ENCODE results near the gene MGST2.

The MGST2 gene

GRCh38 chr4:139704915-139705485, 39.4 kb downstream of the MGST2 start:
- no peak for DNase-seq (ENCODE audit: low read depth)

GRCh38 chr4:139709660-139710059, 44.0 kb downstream of the MGST2 start:
- no peak for DNase-seq (ENCODE audit: low read depth)

GRCh38 chr4:139710073-139710472, 44.5 kb downstream of the MGST2 start:
- DNase-seq (ENCODE audit: low read depth), result no peak

- DNase-seq (ENCODE audit: low read depth), result no peak
Observed at GRCh38 chr4:139711461-139711860, 45.8 kb downstream of the MGST2 start.

GRCh38 chr4:139712882-139713281, 47.3 kb downstream of the MGST2 start:
- DNase-seq (ENCODE audit: low read depth), result no peak

GRCh38 chr4:139715746-139716391, 50.2 kb downstream of the MGST2 start:
- no peak for DNase-seq (ENCODE audit: low read depth)

GRCh38 chr4:139718358-139718757, 52.7 kb downstream of the MGST2 start:
- DNase-seq (ENCODE audit: low read depth), result no peak

- DNase-seq (ENCODE audit: low read depth), result no peak
Observed at GRCh38 chr4:139718833-139719232, 53.2 kb downstream of the MGST2 start.

- no peak for DNase-seq (ENCODE audit: low read depth)
Observed at GRCh38 chr4:139719381-139720101, 53.9 kb downstream of the MGST2 start.

GRCh38 chr4:139720806-139721205, 55.2 kb downstream of the MGST2 start:
- DNase-seq (ENCODE audit: low read depth), result no peak

GRCh38 chr4:139721789-139722188, 56.2 kb downstream of the MGST2 start:
- DNase-seq (ENCODE audit: low read depth), result no peak

GRCh38 chr4:139725236-139725635, 59.6 kb downstream of the MGST2 start:
- DNase-seq (ENCODE audit: low read depth), result no peak

GRCh38 chr4:139726615-139727014, 61.0 kb downstream of the MGST2 start:
- DNase-seq (ENCODE audit: low read depth), result no peak

GRCh38 chr4:139728146-139728545, 62.5 kb downstream of the MGST2 start:
- DNase-seq (ENCODE audit: low read depth), result no peak

- DNase-seq (ENCODE audit: low read depth), result no peak
Observed at GRCh38 chr4:139728840-139729239, 63.2 kb downstream of the MGST2 start.

GRCh38 chr4:139732991-139733570, 67.5 kb downstream of the MGST2 start:
- DNase-seq (ENCODE audit: low read depth), result no peak

- DNase-seq (ENCODE audit: low read depth), result no peak
Observed at GRCh38 chr4:139734201-139734874, 68.7 kb downstream of the MGST2 start.

- peak; percentile 13 for DNase-seq (ENCODE audit: low read depth)
Observed at GRCh38 chr4:139734875-139735380, 69.3 kb downstream of the MGST2 start.

- no peak for DNase-seq (ENCODE audit: low read depth)
Observed at GRCh38 chr4:139735381-139736273, 70.0 kb downstream of the MGST2 start.

- no peak for DNase-seq (ENCODE audit: low read depth)
Observed at GRCh38 chr4:139736274-139736660, 70.6 kb downstream of the MGST2 start.

- no peak for DNase-seq (ENCODE audit: low read depth)
Observed at GRCh38 chr4:139736661-139737060, 71.0 kb downstream of the MGST2 start.

All from stimulated activated CD8-positive, alpha-beta memory T cell treated with anti-CD3 and anti-CD28 coated beads, Interleukin-15, amount 100 ng/mL, for 24 hours (primary cell).